SKM-1 treated with dmso at 0.1 percent for 144 hours (cell line): Measurements from ENCODE around the gene TRNT1.

Experiments
- DNase-seq: peaks from one replicate; lab custom pipeline; 2025; ENCODE audit not compliant: unreplicated experiment; lab: John Stamatoyannopoulos, UW

Gene TRNT1

GRCh38 chr3:3126477-3127431, at the start of gene TRNT1:
Gene TRNT1 (plus strand): TSS chr3:3126940. CDS start chr3:3129041, 2,101 bp downstream.
- peak; percentile 89 for DNase-seq

- no peak for DNase-seq
Measured at GRCh38 chr3:3080309-3080708, 46.4 kb upstream of the TRNT1 start.

GRCh38 chr3:3081381-3082233, 45.1 kb upstream of the TRNT1 start:
- DNase-seq = no peak

- DNase-seq = no peak
Measured at GRCh38 chr3:3082234-3082924, 44.4 kb upstream of the TRNT1 start.

- DNase-seq = no peak
Measured at GRCh38 chr3:3084890-3085289, 41.9 kb upstream of the TRNT1 start.

GRCh38 chr3:3085782-3086181, 41.0 kb upstream of the TRNT1 start:
- no peak for DNase-seq

GRCh38 chr3:3086239-3086638, 40.5 kb upstream of the TRNT1 start:
- DNase-seq = no peak

- DNase-seq = no peak
Measured at GRCh38 chr3:3087279-3087678, 39.5 kb upstream of the TRNT1 start.

GRCh38 chr3:3087716-3088465, 38.8 kb upstream of the TRNT1 start:
- DNase-seq = no peak

GRCh38 chr3:3089017-3089416, 37.7 kb upstream of the TRNT1 start:
- no peak for DNase-seq

GRCh38 chr3:3097958-3098357, 28.8 kb upstream of the TRNT1 start:
- no peak for DNase-seq

- DNase-seq = no peak
Measured at GRCh38 chr3:3101660-3102458, 24.9 kb upstream of the TRNT1 start.

- no peak for DNase-seq
Measured at GRCh38 chr3:3102751-3103150, 24.0 kb upstream of the TRNT1 start.

- DNase-seq = no peak
Measured at GRCh38 chr3:3105246-3105645, 21.5 kb upstream of the TRNT1 start.

GRCh38 chr3:3105815-3106214, 20.9 kb upstream of the TRNT1 start:
- no peak for DNase-seq

- DNase-seq = no peak
Measured at GRCh38 chr3:3107181-3107580, 19.6 kb upstream of the TRNT1 start.

- no peak for DNase-seq
Measured at GRCh38 chr3:3107858-3108257, 18.9 kb upstream of the TRNT1 start.

- DNase-seq = no peak
Measured at GRCh38 chr3:3109407-3110298, 17.1 kb upstream of the TRNT1 start.

- no peak for DNase-seq
Measured at GRCh38 chr3:3110299-3110630, 16.5 kb upstream of the TRNT1 start, which contains the start of gene IL5RA. Gene IL5RA (minus strand): TSS chr3:3110374. CDS start chr3:3104984, 5,390 bp downstream.
